ENCODE results near the gene CYP17A1. TPM values are rescaled to one million over a fixed set of nuclear protein-coding genes. Genes with fewer than 3 reads are reported as not detected.

The CYP17A1 gene, protein sequence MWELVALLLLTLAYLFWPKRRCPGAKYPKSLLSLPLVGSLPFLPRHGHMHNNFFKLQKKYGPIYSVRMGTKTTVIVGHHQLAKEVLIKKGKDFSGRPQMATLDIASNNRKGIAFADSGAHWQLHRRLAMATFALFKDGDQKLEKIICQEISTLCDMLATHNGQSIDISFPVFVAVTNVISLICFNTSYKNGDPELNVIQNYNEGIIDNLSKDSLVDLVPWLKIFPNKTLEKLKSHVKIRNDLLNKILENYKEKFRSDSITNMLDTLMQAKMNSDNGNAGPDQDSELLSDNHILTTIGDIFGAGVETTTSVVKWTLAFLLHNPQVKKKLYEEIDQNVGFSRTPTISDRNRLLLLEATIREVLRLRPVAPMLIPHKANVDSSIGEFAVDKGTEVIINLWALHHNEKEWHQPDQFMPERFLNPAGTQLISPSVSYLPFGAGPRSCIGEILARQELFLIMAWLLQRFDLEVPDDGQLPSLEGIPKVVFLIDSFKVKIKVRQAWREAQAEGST
- total RNA-seq (3.3 TPM), polyA plus RNA-seq (ENCODE audit: insufficient read depth, low read depth, low replicate concordance) (11.6 TPM)
- long read RNA-seq, donor 1 = 0 reads
- long read RNA-seq, donor 2 = 0 reads
- long read RNA-seq, donor 3 = 0 reads
- long read RNA-seq, donor 4 = 0 reads
- long read RNA-seq, donor 5 = 0 reads
- long read RNA-seq, donor 6 = 0 reads
- long read RNA-seq, donor 7, partial matches to known transcripts = 0 of 4 reads
- long read RNA-seq, donor 7, other reads (novel, unspliced or antisense) = 2 of 4 reads
- long read RNA-seq, donor 8 = 0 reads
- long read RNA-seq, donor 9 = 0 reads
- long read RNA-seq, donor 10 = 0 reads

DNA sequence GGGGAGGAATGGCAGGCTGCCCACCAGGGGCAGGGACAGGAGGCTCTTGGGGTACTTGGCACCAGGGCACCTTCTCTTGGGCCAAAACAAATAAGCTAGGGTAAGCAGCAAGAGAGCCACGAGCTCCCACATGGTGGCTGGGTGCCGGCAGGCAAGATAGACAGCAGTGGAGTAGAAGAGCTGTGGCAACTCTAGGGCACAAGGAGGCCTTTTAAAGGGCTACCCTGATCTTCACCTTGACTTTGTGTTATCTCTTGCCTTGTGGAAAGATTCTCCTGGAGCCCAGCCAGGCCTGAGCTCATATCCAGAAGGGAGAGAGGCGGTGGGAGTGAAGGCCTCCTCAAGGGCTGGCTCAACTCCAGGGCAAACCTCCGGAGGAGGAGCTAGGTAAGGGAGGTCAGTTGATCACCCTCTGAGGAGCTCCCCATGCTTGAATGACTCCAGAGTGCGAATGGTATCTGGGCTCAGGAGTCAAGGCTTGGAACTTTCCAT lies at the start of gene CYP17A1:
CYP17A1 (minus strand) TSS at position 184 of the 492 bp plus-strand sequence; CDS start at position 132, 52 bp downstream.
- TF ChIP-seq, protein P1, sequence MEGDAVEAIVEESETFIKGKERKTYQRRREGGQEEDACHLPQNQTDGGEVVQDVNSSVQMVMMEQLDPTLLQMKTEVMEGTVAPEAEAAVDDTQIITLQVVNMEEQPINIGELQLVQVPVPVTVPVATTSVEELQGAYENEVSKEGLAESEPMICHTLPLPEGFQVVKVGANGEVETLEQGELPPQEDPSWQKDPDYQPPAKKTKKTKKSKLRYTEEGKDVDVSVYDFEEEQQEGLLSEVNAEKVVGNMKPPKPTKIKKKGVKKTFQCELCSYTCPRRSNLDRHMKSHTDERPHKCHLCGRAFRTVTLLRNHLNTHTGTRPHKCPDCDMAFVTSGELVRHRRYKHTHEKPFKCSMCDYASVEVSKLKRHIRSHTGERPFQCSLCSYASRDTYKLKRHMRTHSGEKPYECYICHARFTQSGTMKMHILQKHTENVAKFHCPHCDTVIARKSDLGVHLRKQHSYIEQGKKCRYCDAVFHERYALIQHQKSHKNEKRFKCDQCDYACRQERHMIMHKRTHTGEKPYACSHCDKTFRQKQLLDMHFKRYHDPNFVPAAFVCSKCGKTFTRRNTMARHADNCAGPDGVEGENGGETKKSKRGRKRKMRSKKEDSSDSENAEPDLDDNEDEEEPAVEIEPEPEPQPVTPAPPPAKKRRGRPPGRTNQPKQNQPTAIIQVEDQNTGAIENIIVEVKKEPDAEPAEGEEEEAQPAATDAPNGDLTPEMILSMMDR (IDR thresholded peaks at IDR 0.05; ENCODE audit: borderline replicate concordance, extremely low read depth, insufficient read depth) = no peak
- Histone ChIP-seq H3K27ac (ENCODE audit: low read depth in 2 of 2, low read length in 2 of 2) (peak within 1 kb of the TSS; percentile 68 to 73), H3K27me3 (ENCODE audit: control insufficient read depth, insufficient read depth, low read length) (no peaks in the 10 kb centered on the region), H3K4me1 (ENCODE audit: control insufficient read depth in 2 of 3, insufficient read depth in 2 of 3, low read depth in 1 of 3, low read length in 3 of 3) (peaks cover 0 to 9% (median 0%) of the 10 kb centered on the region in 3 donors), H3K36me3 (ENCODE audit: control insufficient read depth in 2 of 3, insufficient read depth in 3 of 3, low read length in 3 of 3) (peaks cover 0 to 3% (median 0%) of the 10 kb centered on the region in 3 donors), H3K4me3 (ENCODE audit: low read length in 3 of 3) (peak within 1 kb of the TSS in 2 of 3 donors; percentile 19 to 55), H3K9ac (ENCODE audit: low read length in 3 of 3) (peak within 1 kb of the TSS in 1 of 3 donors; percentile 21), H3K9me3 (ENCODE audit: control insufficient read depth in 2 of 3, insufficient read depth in 1 of 3, low read length in 3 of 3) (peaks cover 0 to 5% (median 4%) of the 10 kb centered on the region in 3 donors)
- DNase-seq (peak in 3 of 5 donors; percentile 17 to 85 (median 58)), FAIRE-seq (no peak)
- intact Hi-C loops (cut with DNase I) = no loop called here

DNA sequence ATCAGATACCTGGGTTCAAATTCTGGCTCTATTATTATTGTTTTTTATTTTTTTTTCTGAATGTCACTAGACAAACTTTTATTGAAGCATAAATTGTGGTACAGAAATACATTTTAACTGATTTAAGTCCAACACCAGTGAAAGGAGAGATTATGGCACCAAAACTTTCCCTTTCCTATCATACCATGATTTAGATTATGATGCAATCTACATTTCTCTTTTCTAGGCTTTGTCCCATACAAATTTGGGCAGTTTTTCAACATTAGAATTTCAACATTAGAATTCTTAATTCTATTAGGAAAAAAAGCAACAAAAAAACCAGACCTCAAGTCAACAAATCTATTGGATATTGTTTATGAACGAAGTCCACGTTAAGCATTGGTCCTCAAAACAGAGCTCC lies 43.0 kb upstream of the CYP17A1 start:
- DNase-seq = no peak
- Histone ChIP-seq H3K9ac (ENCODE audit: low read length in 3 of 3) (no peak overlapping the region), H3K36me3 (ENCODE audit: control insufficient read depth in 2 of 3, insufficient read depth in 3 of 3, low read length in 3 of 3) (peaks cover 0 to 4% (median 0%) of the 10 kb centered on the region in 3 donors), H3K9me3 (ENCODE audit: control insufficient read depth in 2 of 3, insufficient read depth in 1 of 3, low read length in 3 of 3) (no peaks in the 10 kb centered on the region), H3K4me3 (ENCODE audit: low read length in 3 of 3) (no peak overlapping the region), H3K27ac (ENCODE audit: low read depth in 2 of 2, low read length in 2 of 2) (no peak overlapping the region), H3K4me1 (ENCODE audit: control insufficient read depth in 2 of 3, insufficient read depth in 2 of 3, low read depth in 1 of 3, low read length in 3 of 3) (no peaks in the 10 kb centered on the region), H3K27me3 (ENCODE audit: control insufficient read depth, insufficient read depth, low read length) (no peaks in the 10 kb centered on the region)
- TF ChIP-seq, protein P1 (IDR thresholded peaks at IDR 0.05; ENCODE audit: borderline replicate concordance, extremely low read depth, insufficient read depth) = no peak
- intact Hi-C loops (cut with DNase I) = no loop called here
- no peak for FAIRE-seq

DNA sequence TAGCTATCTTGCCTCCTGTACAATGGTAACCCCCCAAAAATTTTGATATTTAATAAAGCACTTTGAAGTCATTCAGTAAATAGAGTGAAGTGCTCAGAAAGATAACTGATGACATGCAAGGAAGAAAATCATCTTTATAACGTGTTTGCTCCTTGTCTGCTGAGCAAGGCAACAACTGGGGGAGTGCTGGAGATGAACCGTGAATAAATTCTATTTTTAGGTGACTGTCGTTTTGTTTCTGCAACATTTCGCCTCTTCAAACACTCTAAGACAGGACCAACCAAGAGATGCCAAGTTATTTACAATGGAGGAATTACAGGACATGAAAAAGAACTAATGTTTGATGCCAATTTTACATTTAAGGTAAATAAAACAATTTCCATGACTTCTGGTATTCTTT lies 41.4 kb upstream of the CYP17A1 start:
- DNase-seq = no peak
- H3K27me3 ChIP-seq (ENCODE audit: control insufficient read depth, insufficient read depth, low read length) = no peaks in the 10 kb centered on the region
- H3K4me3 ChIP-seq (ENCODE audit: low read length in 3 of 3) = no peak overlapping the region
- peaks cover 0 to 4% (median 0%) of the 10 kb centered on the region in 3 donors for H3K36me3 ChIP-seq (ENCODE audit: control insufficient read depth in 2 of 3, insufficient read depth in 3 of 3, low read length in 3 of 3)
- no peak overlapping the region for H3K9ac ChIP-seq (ENCODE audit: low read length in 3 of 3)
- TF ChIP-seq, protein P1 (IDR thresholded peaks at IDR 0.05; ENCODE audit: borderline replicate concordance, extremely low read depth, insufficient read depth) = no peak
- intact Hi-C loops (cut with DNase I) = no loop called here
- no peak overlapping the region for H3K27ac ChIP-seq (ENCODE audit: low read depth in 2 of 2, low read length in 2 of 2)
- FAIRE-seq = no peak
- H3K9me3 ChIP-seq (ENCODE audit: control insufficient read depth in 2 of 3, insufficient read depth in 1 of 3, low read length in 3 of 3) = no peaks in the 10 kb centered on the region
- H3K4me1 ChIP-seq (ENCODE audit: control insufficient read depth in 2 of 3, insufficient read depth in 2 of 3, low read depth in 1 of 3, low read length in 3 of 3) = no peaks in the 10 kb centered on the region
